ENCODE results near the gene PHACTR1.
"Not testable (repeated sequence)": the region's sequence is repeated elsewhere in the genome, so short reads cannot be mapped to it uniquely, and the experiment has no call there.

PHACTR1 gene

GRCh38 chr6:12751694-12752325 lies 35.2 kb downstream of the PHACTR1 start:
- TF ChIP-seq CTCF (IDR thresholded peaks at IDR 0.05; ENCODE audit: low read depth, low read length) = no peak
- DNase-seq (ENCODE audit: low read depth, low spot score) = peak; percentile 56
- no peak overlapping the region for H3K4me3 ChIP-seq (ENCODE audit: low read depth, low read length)
- in situ Hi-C loops (cut with HindIII; ENCODE audit: low sequenced_read_pairs) = no loop called here

- in situ Hi-C loops (cut with HindIII; ENCODE audit: low sequenced_read_pairs) = no loop called here
- H3K4me3 ChIP-seq (ENCODE audit: low read depth, low read length) = no peak overlapping the region
- DNase-seq (ENCODE audit: low read depth, low spot score) = no peak
- no peak for TF ChIP-seq CTCF (IDR thresholded peaks at IDR 0.05; ENCODE audit: low read depth, low read length)
Observed at GRCh38 chr6:12753036-12753435, 36.5 kb downstream of the PHACTR1 start.

GRCh38 chr6:12760226-12760625 lies 43.7 kb downstream of the PHACTR1 start:
- H3K4me3 ChIP-seq (ENCODE audit: low read depth, low read length) = no peak overlapping the region
- in situ Hi-C loops (cut with HindIII; ENCODE audit: low sequenced_read_pairs) = no loop called here
- TF ChIP-seq CTCF (IDR thresholded peaks at IDR 0.05; ENCODE audit: low read depth, low read length) = no peak
- DNase-seq (ENCODE audit: low read depth, low spot score) = no peak

GRCh38 chr6:12760911-12761310 lies 44.3 kb downstream of the PHACTR1 start:
- in situ Hi-C loops (cut with HindIII; ENCODE audit: low sequenced_read_pairs) = no loop called here
- DNase-seq (ENCODE audit: low read depth, low spot score) = no peak
- no peak overlapping the region for H3K4me3 ChIP-seq (ENCODE audit: low read depth, low read length)
- TF ChIP-seq CTCF (IDR thresholded peaks at IDR 0.05; ENCODE audit: low read depth, low read length) = no peak

GRCh38 chr6:12761376-12762115 lies 45.0 kb downstream of the PHACTR1 start:
- H3K4me3 ChIP-seq (ENCODE audit: low read depth, low read length) = no peak overlapping the region

GRCh38 chr6:12762731-12763434 lies 46.3 kb downstream of the PHACTR1 start:
- H3K4me3 ChIP-seq (ENCODE audit: low read depth, low read length); in situ Hi-C loops (cut with HindIII; ENCODE audit: low sequenced_read_pairs): not testable (repeated sequence)
- DNase-seq (ENCODE audit: low read depth, low spot score) = peak; percentile 32

More at GRCh38 chr6:12761376-12762115, 45.0 kb downstream of the PHACTR1 start:
- no peak for TF ChIP-seq CTCF (IDR thresholded peaks at IDR 0.05; ENCODE audit: low read depth, low read length)
- DNase-seq (ENCODE audit: low read depth, low spot score) = peak; percentile 34
- in situ Hi-C loops (cut with HindIII; ENCODE audit: low sequenced_read_pairs) = no loop called here

- TF ChIP-seq CTCF (IDR thresholded peaks at IDR 0.05; ENCODE audit: low read depth, low read length) = no peak
- in situ Hi-C loops (cut with HindIII; ENCODE audit: low sequenced_read_pairs) = no loop called here
- DNase-seq (ENCODE audit: low read depth, low spot score) = no peak
- no peak overlapping the region for H3K4me3 ChIP-seq (ENCODE audit: low read depth, low read length)
Observed at GRCh38 chr6:12766365-12766764, 49.8 kb downstream of the PHACTR1 start.
